ENCODE measurements around the gene SHOC2.

SHOC2 gene

DNA sequence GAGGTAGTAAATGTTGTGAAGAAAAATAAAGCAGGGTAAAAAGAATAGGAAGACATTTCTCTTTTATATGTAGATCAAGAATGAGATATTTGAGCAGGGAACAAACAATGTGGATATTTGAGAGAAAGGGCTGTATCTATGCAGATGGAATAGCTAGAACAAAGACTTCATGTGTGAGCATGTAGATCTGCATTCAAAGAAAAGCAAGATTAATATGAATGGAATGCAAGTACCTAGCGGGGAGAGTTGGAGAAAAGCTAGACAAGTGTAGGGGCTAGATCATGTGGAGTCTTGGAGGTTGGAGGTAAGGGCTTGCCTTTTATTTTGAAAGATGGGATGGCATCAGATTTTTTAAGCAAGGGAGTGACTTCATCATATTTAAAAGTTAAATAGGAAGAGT, 27.1 kb downstream of the SHOC2 start:
- DNase-seq (ENCODE audit: low read depth): no peak

DNA sequence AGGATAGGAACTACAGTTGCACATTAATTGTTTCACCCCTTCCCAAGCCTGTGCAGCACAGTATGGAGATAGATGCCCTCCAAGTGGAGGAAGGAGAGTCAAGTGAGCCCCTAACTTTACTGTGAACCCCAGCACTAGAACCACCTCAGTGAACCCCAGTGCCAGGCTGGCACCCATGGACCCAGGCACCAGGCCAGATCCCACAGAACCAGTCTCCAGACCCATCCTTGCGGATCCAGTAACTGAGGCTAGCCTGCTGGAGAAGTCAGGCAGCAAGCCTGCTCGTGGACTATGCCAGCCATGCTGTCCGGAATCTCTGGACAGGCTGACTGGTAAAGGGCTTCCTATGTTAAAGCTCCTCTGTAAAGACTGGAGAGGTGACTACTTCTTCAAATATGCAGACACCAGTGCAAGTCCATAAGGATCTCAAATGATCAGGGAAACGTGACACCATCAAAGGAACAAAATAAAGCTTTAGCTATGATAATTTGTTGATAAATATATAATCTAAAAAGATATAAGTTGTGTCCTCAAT, 27.7 kb downstream of the SHOC2 start:
- DNase-seq (ENCODE audit: low read depth): no peak

DNA sequence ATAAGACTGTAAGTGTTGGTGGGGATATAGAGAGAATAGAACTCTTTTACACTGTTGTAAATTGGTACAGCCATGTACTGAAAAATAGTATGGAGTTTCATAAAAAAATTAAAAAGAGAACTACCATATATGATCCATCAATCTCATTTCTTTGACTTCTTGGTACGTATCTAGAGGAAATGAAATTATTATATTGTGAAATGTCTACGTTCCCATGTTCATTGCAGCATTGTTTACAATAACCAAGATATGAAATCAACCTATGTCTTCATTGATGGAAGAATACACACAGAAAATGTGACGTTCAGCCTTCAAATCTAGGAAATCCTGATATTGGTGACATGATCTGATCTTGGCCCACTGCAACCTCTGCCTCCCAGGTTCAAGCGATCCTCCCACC, 32.0 kb downstream of the SHOC2 start:
- DNase-seq (ENCODE audit: low read depth): no peak

DNA sequence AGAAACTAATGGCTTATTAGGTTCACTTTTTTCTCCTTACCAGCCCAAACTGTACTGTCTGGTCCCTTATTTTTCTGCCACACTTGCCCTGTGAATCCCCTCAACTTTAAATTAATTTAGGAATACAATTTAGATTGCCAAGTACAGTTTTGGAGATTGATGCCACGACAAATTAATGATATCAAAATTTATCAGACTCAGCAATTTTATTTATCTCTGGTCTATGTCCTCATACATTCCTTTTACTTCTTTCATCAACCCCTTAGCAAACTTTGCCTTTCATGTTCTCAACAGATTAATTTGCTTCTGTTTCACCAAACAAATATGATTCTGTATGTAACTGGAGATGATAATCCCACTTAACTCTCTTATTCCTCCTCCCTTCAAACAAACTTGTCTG, 38.2 kb downstream of the SHOC2 start:
- no peak for DNase-seq (ENCODE audit: low read depth)

DNA sequence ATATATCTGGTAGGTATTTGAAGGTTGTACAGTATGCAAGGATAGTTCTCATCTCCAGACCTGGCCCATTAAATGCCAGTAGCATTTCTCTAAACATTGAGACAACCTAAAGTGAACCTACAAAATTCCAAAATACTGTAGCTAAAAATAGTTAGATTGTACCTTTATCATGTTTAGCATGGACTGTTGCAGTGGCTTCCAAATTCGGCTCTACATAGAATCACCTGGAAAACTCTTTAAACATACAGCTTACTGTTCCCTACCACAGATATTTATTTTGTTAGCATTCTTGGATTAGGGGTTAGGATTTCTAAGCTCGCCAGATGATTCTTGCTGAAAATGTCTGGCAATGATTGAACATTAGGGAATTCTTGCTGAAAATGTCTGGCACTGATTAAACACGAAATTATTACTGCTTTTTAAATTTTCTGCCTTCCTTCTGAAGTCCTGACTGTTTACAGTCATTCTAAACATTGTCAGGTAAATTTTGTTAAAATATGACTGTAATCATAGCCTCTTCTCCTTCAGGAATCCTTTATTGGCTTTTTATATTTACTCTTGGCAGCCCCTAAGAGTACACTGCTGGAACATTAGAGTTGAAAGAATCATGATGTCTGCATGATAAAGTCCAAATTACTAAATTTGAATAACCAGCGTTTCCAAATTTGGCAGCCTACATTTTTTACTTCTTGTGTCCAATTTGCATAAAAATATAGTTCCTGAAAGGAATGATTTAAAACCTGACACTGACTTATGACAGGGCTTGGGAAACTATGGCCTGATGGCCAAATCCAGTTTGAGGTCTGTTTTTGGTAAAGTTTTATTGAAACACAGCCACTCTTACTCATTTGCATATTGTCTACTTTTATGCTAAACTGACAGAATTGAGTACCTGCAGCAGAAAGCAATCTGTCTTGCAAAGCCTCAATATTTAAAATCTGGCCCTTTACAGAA, 40.3 kb downstream of the SHOC2 start:
- DNase-seq (ENCODE audit: low read depth): peak; percentile 5

DNA sequence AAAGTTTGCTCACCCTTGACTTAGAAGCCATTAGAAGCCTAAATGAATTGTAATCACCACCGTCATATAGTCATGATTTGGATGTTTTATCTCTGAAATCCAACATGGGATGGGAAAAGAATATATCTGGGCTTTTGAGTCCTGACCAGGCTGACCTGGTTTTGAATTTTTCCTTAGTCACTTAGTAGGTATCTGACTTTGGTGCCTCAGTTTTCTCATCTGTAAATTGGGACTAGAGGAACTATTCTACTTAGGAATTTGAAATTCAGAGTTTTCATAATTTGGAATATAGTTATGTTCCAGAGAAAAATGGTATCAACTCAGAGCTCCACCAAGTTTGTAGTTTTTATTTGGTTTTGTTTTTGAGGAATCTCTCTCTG, 40.9 kb downstream of the SHOC2 start:
- no peak for DNase-seq (ENCODE audit: low read depth)

DNA sequence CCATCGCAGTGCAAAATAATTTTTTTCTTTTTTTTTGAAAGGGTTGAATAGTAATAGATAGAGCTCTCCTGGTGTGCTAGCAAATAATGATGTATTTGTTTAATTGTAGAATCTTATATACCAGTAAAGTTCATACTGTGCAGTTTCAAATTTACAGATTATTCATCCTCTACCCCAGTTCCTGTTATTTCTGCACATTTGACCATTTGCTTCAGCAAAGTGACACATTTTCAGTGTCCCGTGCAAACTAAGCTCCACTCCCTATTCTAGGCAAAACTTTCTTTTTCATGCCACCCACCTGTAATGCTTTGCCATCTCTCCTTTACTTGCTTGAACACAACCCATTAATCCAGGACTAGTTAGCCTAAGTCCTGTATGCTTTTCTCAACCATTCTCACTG, 43.0 kb downstream of the SHOC2 start:
- DNase-seq (ENCODE audit: low read depth): no peak

DNA sequence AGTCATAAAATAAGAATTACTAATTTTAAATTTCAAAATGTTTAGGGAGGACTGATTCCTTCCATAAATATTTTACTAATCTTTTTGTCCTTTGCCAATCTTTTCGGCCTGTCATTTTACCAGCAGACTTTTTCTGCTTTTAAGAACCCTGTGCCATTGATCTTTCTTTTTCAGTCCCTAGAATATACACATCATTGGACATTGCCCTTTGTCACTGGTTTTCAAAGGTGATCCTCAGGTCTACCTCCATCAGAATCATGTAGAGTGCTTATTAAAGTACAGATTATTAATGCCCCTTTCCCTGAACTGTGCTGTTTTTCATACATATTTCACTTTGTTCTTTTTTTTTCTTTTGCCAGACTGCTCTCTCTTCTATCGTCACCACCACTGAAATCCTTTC, 43.8 kb downstream of the SHOC2 start:
- no peak for DNase-seq (ENCODE audit: low read depth)

DNA sequence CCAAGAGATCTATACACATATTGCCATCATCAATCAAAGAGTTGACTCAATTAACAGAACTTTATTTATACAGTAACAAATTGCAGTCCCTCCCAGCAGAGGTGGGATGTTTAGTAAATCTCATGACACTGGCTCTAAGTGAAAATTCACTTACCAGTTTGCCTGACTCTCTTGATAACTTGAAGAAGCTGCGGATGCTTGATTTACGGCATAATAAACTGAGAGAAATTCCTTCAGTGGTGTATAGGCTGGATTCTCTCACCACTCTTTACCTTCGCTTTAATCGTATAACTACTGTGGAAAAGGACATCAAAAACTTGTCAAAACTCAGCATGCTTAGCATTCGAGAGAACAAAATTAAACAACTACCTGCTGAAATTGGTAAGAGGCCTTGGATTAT, 45.3 kb downstream of the SHOC2 start:
- no peak for DNase-seq (ENCODE audit: low read depth)

DNA sequence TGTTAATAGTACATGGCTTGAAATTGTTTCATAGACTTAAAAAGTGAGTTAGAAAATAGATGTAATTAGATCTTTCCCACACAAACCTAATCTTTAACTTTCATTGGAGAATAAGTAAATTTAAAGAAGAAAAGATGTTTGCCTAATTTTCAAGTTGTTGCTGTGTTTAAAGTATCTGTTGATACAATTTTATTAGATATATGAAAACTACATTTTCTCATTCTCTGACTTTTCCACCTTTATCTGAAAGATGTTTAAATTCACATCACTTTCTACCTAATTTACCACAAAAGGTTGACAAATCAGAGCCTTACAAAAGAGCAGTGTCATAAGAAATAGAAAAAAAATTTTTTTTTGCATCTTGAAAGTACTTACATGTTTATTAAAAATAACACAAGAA, 45.8 kb downstream of the SHOC2 start:
- no peak for DNase-seq (ENCODE audit: low read depth)

DNA sequence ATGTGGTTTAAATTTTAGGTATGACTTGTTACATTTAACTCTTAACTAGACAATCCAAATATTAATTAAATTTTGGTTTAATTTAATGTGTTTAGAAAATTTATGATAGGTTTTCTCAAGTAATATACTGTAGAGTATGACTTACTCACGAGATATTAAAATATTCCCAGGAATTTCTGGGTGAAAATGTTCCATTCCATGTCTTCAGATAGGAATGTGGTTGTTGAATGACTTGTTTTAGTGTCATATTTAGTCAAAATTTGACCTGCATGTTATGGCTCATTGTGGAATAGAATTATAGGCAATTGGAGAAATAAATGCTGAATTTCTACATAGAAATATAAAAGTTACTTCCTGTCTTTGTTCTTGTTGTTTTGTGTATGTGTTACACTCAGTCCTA, 46.7 kb downstream of the SHOC2 start:
- DNase-seq (ENCODE audit: low read depth): no peak

DNA sequence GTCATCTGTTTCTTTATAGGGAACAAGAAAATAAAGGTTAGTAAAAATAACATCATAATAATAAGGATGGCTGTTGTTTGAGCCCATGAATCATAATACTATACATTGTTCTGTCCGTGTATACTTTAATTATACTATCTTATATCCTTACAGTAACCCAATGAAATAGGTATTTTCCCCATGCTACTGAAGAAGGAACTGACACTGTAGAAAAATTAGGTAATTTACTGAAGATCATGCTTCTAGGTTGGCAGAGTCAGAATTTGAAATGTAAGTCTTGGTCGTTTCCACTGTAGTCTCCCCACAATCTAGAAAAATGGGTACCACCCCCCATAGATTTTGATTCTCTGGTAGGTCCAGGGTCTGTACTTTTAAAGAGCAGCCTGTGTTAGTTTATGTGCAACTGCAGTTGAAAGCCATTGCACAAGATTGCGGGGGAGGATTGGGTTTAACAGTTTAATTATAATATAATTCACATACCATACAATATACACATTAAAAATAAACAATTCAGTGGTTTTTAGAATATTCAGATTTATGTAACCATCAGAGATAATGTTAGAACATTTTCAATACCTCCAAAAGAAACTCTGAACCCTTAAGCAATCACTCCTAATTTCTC, 47.7 kb downstream of the SHOC2 start:
- no peak for DNase-seq (ENCODE audit: low read depth)

DNA sequence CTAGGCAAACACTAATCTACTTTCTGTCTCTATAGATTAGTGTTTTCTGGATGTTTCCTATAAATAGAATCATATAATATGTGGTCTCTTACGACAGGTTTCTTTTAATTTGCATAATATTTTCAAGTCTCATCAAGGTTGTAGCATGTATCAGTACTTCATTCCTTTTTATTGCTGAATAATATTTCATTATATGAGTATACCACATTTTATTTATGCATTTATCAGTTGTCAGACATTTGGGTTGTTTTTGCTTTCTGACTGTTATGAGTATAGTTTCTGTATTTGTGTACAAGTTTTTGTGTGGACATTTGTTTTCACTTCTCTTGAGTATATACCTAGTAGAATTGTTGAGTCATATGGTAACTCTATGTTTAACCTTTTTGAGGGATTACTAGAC, 48.2 kb downstream of the SHOC2 start:
- DNase-seq (ENCODE audit: low read depth): no peak

DNA sequence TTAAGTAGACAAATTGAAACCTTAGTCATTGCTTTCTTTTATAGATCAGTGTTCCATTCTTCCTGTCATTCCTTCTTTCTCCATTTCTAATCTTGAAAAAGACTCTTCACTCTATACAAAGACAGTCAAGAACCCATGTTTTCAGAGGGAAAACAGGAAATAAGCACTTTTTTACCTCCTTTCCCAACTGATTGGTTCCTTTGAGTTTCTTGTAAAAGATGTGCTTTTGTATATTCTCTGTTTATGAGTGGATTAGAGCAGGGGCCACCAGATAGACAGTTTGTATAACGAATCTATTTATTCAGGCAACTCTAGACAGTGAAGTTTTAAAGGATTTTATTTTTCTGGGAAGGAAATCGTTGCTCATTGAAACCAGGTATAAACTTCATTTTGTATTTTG, 49.8 kb downstream of the SHOC2 start:
- DNase-seq (ENCODE audit: low read depth): no peak

DNA sequence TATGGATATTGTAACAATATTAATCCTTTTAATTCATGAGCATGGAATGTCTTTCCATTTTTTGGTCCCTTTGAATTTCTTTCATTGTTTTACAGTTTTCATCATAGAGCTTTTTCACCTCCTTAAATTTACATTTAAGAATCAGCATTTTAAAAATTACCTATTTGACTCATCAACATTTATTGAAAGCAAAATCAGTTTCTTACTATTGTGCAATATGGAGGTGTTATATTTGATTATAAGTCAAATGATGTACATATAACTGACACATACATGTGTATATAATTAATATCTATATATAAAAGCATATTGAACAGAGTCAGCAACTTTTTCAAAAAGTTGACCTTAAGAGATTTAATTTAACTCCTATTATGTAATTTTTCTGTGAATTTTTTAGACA, 52.2 kb downstream of the SHOC2 start:
- no peak for DNase-seq (ENCODE audit: low read depth)

DNA sequence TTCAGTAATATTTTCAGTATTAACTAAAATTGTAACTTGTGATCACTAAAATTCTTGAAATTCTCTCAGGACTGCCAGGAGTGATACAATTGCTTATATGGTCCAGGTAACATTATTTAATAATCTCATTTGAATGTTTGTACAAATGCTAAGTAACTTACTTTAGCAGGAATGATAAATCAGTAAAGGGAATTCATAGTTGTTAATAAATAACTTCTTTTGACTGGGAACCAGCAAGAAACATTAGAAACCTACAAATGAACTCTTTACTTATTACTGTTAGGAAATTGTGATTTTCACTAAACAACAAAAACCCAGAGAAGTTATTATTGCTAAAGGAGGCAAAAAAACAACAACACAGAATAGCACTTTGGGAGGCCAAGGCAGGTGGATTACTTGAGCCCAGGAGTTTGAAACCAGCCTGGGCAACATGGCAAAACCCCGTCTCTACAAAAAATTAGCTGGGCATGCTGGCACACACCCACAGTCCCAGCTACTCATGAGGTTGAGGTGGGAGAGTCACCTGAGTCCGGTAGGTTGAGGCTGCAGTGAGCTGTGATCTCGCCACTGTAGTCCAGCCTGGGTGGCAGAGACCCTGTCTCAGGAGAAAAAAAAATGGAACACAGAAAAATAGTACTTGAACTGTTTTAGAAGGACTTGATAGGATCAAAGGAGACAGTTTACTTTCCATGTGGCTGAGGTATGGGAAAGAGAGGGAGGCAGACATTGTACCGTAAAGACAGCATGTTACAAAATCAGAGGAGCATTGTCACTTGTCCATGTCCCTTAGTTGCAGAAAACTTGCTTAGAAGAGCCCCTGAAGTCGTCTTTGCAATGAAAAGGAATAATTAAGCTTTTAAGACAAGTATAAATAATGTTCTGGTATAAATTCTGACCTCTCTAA, 53.1 kb downstream of the SHOC2 start:
- no peak for DNase-seq (ENCODE audit: low read depth)

DNA sequence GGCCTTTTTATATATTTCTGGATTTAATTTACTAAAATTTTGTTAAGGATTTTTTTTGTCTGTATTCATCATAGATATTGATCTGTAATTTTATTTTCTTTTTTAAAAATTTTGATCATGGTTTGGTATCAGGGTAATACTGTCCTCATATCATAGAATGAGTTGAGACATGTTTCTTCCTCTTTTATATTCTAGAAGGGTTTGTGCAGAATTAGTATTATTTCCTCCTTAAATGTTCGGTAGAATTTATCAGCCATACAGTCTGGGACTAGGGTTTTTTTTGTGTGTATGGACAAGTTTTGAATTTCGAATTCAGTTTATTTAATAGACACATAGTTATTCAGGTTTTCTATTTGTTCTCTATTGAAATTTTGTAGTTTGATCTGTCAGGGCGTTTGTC, 54.0 kb downstream of the SHOC2 start:
- no peak for DNase-seq (ENCODE audit: low read depth)

DNA sequence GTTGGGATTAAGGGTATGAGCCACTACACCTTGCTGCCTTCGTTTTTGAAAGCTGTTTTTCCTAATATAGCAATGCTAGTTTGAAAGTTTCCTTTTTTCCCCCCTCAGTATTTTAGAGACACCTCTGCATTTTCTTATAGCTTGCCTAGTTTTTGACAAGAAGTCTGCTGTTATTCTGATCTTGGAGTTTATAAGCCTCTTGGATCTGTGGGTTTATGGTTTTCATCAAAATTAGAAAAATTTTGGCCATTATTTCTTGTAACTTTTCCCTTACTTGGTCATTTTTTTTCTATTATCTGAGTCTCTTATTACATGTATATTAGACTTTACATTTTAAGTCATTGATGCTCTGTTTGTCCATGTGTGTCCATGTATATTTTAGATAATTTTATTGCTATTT, 57.2 kb downstream of the SHOC2 start:
- DNase-seq (ENCODE audit: low read depth): no peak

DNA sequence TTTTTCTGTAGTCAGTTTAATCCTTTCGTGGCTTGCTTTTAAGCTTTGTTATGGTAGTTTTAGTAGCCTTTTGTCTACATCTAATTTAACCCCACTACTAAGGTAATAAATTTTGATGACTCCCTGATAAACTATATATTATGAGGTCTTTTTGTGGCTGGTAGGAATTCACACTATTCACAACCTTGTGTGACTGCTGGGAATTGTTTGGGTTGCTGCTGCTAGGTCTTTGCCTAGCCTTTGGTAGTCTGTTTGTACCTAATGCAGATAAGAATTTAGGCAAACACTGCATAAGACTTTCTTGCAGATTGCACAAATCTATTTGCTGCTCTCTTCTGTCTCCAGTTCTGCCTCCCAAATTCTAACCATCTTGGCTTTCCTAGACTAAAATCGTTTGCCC, 58.3 kb downstream of the SHOC2 start:
- DNase-seq (ENCODE audit: low read depth): peak; percentile 57

DNA sequence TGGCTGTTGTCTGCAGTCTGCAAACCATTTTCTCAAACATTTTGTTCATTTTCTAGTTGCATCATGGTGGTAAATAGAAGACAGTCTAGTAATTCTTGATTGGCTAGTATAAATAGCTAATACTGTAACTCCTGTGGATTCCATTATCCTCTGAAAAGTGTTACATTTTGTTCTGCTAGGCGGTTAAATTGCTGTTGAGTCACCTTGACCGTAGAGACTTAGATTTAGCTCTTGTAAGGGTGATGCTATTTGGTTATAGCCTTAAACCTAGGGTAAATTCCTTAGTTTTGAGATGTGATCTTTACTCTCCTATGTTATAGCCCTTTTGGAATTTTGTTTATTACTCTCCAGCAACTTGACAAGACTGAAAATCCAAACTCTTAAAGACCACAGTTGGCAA, 58.8 kb downstream of the SHOC2 start:
- no peak for DNase-seq (ENCODE audit: low read depth)

DNA sequence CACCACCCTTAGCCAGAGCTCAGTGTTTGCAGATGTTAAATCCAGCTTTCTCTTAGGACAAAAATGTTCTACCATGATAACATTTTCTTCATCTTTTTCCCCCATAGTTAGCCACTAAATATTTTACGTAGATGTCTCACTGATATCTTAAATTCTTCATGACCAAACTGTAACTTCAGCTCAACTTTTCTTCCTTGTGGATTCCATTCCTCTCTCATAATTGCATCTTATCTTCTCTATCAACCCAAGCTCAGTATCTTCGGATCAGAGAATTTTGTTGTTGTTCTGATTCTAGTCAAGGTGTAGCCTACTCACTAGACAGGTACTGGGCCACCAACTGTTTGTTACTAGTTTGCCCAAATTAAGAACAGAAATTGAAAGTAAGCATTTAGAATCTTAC, 60.2 kb downstream of the SHOC2 start:
- DNase-seq (ENCODE audit: low read depth): no peak

DNA sequence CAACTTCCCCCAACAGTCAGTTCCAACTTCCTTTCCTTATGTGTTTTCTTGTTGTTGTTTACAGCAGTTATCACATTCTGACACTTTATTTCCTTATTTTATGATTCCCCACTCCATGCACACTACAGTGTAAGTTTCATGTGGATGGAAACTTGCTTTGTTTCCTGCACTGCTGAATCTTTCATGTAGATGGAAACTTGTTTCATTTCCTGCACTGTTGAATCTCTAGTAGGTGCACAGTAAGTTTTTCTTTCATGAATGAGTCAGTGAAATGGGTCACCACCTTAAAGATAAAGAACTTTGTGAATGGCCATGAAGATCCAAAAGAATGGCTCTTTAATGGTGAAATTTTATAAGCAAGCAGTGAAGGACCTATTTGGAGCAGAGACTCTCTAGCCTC, 61.4 kb downstream of the SHOC2 start:
- no peak for DNase-seq (ENCODE audit: low read depth)

DNA sequence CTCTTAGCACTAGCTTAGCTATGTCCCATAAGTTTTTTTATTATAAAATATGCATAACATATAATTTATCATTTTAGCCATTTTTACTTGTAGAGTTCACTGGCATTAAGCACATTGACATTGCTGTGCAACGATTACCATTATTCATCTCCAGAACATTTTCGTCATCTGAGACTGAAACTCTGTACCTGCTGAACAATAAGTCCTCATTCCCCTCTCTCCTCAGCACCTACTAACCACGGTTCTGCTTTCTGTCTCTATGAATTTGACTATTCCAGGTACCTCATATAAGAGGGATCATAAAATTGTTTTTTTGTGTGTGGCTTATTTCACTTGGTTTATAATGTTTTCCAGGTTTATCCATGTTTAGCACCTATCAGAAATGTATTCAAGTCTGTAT, 64.1 kb downstream of the SHOC2 start:
- no peak for DNase-seq (ENCODE audit: low read depth)

Data from GM04503 (cell line).